SK-N-DZ (cell line): ENCODE results near the gene TECR.

Experiments used
- DNase-seq: peaks from one replicate; pipeline ENCODE4 v3.0.0-alpha.2; 2015; ENCODE audit warnings: low spot score

The TECR gene

DNA sequence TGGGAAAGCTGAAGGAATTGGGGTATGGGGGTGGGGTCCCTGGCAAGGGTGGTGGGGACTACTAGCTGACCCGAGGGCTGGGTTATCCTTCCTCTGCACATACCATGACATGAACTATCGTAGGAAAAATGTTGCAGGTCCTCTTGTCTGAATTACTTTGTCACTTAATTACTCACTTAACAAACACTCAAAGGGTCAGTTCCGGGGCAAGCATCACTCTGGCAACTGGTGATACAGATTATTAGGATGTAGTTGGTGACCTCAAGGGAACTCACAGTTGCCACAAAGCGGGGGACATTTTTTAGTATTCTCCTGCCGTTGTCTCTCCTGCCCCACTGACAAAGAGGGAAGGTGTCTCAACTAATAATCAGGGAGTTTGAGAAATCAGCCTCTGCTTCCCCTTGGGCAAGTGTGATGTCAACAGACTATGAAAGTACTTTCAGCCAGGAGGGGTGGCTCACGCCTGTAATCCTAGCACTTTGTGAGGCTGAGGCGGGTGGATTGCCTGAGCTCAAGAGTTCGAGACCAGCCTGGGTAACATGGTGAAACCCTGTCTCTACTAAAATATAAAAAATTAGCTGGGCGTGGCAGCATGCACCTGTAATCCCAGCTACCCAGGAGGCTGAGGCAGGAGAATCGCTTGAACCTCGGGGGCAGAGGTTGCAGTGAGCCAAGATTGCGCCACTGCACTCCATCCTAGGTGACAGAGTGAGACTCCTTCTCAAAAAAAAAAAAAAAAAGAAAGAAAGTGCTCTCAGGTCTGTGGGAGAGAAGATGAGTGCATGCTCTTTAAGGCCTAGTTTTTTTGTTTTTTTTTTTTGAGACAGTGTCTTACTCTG lies 21.5 kb upstream of the TECR start:
- DNase-seq: no peak

DNA sequence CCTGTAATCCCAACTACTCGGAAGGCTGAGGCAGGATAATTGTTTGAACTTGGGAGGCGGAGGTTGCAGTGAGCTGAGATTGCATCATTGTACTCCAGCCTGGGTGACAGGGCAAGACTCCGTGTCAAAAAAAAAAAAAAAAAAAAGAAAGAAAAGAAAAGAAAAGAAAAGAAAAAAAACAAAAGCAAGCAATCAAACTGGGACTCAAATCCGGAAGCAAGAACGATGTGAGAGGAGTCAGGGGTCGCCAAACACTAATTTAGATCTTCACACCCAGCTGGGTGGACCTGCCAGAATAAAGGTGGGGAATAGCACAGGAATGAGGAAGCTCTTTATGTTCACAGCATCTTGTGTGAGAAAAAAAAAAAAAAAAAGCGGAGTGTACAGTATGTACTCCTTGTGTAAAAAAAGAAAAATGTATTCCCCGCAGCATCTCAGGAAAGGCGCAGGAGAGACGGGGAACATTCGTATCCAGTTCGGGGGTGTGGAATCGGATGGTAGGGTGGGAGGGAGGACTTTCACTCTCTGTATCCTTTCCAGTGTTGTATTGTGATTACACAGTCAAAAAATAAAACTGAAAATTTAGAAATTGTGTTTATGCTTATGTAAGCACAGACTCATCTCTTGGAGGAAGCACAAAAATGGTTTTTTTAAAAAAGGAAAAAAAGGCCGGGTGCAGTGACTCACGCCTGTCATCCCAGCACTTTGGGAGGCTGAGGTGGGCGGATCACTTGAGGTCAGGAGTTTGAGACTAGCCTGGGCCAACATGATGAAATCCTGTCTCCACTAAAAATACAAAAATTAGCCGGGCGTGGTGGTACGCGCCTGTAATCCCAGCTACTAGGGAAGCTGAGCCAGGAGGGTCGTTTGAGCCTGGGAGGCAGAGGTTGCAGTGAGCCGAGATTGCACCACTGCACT lies 18.8 kb upstream of the TECR start:
- DNase-seq: no peak

GRCh38 chr19:14511229-14511593 lies 18.2 kb upstream of the TECR start:
- no peak for DNase-seq

DNA sequence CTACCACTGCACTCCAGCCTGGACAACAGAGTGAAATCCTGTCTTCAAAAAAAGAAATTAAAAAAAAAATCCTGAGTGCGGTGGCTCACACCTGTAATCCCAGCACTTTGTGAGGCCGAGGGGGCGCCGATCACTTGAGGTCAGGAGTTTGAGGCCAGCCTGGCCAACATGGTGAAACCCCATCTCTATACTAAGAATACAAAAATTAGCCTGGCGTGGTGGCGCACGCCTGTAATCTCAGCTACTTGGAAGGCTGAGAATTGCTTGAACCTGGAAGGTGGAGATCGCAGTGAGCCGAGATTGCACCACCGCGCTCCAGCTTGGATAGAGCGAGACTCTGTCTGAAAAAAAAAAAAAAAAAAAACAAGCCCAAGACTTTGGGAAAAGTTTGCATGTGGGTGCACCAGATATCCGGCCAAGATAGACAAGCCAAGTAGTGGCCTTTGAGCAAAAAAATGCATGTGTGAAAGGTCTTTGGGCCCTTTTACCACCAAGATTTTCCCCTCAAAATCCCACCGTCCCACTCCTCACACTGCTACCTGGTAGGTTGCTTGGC lies 16.9 kb upstream of the TECR start:
- DNase-seq: no peak

DNA sequence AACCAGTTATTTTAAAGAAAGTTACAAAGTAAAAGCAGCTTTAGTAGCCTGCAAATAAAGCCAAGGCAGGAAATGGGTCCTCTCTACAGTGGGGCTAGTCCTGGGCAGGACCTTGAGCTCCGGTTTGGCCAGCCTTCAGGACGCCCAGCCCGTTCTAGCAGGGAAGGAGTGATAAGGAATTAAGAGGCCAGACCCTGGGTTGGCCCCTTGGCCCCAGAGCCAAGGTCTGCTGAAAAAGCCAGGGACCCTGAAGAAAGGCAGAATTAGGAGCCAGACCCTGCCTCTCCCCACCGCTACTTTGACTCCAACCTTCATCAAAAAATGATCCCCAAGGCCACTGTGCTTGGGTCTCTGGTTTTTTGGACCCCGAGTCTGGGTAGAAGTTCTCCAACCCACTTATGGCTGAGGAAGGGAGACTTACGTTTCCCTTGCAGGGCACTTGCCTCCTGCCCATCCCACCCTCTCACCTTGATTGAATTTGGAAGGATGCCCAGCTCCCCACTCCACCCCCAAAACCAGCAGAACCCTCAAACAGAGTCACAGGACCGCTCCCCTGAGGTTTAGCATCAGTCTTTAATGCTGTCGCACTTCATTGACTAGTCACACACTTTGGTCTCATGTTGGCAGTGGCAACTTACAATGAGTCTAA lies 15.1 kb upstream of the TECR start:
- DNase-seq: no peak

DNA sequence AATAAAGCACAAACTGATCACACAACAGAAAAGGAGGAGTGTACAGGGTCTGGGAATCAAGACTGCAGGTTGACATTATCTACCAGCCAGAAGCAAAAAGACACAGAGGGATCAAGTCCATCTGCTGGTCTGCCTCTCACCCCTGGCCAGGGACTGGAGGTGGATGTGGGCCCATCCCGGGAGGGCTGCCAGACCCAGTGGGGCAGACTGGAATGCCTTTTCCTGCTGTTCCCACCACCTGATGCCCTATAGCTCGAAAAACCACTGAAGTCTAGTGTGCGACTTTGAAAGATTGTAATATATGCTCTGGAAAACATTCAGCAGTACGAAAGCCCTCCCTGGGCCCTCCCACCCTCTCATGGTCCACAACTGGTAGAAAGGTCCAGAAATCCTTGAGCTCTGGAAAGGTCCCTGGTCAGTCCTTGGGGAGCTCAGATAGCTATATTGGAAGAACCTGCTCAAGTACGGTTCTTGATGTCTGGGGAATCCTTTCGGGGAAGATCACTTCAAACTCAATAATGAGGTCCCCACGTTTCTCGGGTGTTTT lies 13.8 kb upstream of the TECR start:
- no peak for DNase-seq

DNA sequence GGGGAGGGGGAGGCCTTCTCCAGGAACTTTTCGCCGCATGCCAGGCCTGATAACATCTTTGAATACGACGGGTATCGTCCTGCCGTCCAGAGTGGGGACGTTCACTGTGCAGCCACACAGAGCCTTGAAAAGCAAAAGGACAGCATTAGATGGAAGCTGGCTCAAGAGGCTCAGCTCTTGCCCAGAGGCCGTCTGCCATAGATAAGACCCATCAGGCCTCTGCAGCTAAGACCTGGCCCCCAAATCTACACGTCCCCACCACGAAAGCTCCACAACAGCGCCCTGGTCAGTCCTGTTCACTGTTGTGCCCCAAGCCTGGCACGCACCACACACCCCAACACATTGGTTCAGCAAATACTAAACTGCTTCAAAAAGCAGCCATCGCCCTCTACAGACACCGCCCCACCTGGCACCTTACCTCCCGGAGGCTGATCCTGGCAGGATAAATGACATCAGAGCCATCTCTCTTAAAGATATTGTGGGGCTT lies 13.3 kb upstream of the TECR start:
- no peak for DNase-seq

DNA sequence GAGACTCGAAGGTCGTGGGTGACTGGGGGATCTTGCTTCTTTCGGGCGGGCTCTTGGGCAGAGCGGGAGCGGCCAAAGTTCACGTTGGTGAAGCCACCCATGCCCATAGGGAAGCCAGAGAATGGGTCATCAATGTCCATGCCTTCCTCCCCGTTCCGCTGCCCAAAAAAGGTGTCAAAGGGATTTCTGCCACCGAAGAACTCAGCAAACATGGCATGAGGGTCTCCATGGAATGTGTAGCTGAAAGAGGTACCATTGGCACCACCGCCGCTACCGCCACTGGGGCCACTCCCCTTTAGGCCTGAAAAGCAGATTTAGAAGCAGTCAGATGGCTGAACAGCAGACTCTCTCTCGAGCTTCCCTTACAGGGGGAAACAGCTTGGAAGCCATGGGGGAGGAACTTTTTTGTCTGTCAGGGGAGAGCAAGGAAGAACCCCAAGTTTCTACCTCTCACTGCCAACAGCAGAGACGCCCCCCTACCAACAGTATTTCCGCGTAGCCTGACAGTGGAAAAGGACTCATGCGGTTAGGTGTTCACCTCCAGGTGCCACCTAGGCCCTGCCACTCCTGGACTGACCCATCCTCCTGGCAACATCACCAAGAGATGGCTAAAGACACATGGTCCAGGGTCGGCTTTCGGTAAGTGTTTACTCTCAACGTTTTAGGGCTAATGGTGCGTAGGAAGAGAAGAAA lies 12.5 kb upstream of the TECR start:
- DNase-seq: no peak

- no peak for DNase-seq
Measured at GRCh38 chr19:14517446-14517839, 12.0 kb upstream of the TECR start.

GRCh38 chr19:14517840-14518505 lies 11.4 kb upstream of the TECR start, which contains the start of gene DNAJB1:
Gene DNAJB1, minus strand, starts transcription at chr19:14518397. Its CDS starts 48 bp downstream, at chr19:14518349.
- DNase-seq: peak; percentile 63

DNA sequence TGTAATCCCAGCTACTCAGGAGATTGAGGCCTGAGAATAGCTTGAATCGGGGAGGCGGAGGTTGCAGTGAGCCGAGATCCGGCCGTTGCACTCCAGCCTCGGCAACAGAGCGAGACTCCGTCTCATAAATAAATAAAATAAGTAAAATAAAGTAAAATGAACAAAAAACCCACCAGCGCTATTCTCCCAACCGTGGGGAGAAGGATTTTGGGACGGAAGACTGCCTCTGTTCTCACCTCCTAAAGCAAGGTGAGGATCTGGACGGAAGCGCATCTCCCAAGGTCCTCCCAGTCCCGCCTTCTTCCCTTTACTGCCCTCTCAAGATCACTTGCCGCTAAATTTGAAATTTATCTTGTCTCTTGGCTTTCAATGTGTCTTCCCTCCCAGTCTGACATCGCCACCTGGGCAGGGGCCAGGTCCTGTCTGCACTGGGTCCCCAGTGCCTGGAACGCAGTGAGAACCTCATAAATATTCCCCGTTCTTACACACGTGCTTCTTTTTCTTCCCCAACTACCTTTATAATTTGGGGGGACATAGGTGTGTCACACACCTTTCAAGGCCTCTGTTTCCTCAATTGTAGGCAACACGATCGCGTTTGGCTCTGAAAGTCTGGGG lies 10.0 kb upstream of the TECR start:
- DNase-seq: no peak

DNA sequence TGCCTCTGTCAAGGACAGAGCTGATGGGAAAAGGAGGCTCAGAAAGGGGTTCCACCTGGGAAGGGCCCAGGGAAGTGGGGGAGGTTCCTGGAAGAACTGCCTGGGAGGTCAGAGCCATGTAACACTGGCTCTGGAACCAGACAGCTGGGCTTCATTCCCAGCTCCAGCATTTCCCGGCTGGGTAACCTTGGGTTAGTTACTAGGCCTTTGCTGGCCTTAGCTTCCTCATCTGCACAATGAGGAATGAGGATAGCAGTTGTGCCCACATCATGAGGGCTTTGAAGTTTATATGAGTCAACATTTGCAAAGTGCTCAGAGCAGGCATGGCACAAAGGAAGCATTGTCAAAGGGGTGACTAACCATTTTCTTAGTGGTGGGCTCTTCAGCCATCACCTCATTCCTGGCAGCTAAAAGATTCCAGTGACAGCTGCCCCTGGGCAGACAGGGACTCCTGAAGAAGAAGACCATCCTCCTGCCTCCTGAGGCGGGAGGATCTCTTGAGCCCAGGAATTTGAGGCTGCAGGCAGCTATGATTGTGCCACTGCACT lies 9.5 kb upstream of the TECR start:
- DNase-seq: no peak

GRCh38 chr19:14520543-14520942 lies 8.9 kb upstream of the TECR start:
- no peak for DNase-seq

GRCh38 chr19:14525729-14526128 lies 3.7 kb upstream of the TECR start:
- DNase-seq: no peak

GRCh38 chr19:14526423-14526822 lies 3.0 kb upstream of the TECR start:
- no peak for DNase-seq

GRCh38 chr19:14528419-14529253 lies 758 bp upstream of the TECR start:
- no peak for DNase-seq

- no peak for DNase-seq
Measured at GRCh38 chr19:14530005-14530348, 583 bp downstream of the TECR start.

DNA sequence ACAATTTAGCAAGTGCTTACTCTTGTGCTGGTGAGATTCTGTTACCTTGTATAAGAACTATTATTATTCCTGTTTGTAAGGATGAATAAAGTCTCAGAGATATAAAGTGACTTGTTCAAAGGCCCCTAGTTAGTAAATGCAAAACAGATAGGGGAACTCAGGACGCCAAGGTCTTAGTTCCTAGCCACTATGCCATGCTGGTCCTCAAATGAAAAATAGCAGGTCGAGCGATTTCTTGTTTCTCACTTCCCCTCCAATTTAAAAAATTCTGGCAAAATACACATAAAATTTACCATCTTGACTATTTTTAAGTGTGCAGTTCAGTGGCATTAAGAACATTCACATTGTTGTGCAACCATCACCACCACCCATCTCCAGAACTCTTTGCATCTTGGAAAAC lies 1.1 kb downstream of the TECR start:
- no peak for DNase-seq

GRCh38 chr19:14533450-14533849 lies 4.1 kb downstream of the TECR start:
- no peak for DNase-seq
